Measurements from ENCODE around the gene PKM.

DNA sequence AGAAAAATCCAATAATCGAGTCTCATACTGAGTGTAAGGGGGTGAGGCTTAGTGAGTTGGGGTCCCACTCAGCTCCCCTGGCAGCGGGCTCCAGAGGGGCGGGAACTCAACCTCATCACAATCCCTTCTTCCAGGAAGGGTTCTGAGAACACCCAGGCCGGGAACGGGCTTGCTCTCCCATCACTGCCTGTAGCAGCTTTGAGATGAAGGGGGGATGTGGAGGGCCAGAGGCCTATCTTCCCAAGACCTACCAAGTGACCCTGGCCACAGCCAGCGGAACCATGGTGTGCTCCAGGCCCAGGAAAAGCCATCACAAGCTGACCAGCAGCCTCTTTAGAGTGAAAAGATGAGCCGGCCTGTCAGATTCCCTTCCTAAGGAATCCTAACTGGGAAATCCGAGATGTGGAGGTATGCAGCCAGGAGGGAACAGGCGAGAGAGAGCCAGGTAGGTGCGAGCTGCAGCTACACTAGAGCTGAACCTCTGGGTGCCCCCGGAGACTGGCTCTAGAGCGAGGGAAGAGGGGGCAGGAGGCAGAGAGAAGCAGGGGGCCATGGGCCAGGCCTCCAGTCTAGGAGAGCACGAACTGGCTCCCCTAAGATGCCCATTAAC lies 51.9 kb downstream of the PKM start:
- TF ChIP-seq, protein P1, sequence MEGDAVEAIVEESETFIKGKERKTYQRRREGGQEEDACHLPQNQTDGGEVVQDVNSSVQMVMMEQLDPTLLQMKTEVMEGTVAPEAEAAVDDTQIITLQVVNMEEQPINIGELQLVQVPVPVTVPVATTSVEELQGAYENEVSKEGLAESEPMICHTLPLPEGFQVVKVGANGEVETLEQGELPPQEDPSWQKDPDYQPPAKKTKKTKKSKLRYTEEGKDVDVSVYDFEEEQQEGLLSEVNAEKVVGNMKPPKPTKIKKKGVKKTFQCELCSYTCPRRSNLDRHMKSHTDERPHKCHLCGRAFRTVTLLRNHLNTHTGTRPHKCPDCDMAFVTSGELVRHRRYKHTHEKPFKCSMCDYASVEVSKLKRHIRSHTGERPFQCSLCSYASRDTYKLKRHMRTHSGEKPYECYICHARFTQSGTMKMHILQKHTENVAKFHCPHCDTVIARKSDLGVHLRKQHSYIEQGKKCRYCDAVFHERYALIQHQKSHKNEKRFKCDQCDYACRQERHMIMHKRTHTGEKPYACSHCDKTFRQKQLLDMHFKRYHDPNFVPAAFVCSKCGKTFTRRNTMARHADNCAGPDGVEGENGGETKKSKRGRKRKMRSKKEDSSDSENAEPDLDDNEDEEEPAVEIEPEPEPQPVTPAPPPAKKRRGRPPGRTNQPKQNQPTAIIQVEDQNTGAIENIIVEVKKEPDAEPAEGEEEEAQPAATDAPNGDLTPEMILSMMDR (IDR thresholded peaks at IDR 0.05): no peak
- TF ChIP-seq POLR2AphosphoS5 (IDR thresholded peaks at IDR 0.05) (no peak), POLR2A (IDR thresholded peaks at IDR 0.05) (no peak), EP300 (IDR thresholded peaks at IDR 0.05) (no peak)

All from sigmoid colon (tissue), 4 donors.